ENCODE results near the gene GOLGA1.
A peak's percentile ranks its signal among the peaks of the same experiment; 100 is the strongest.

The GOLGA1 gene

GRCh38 chr9:124881138-124881743 is 59.6 kb downstream of the GOLGA1 start:
- TF ChIP-seq, protein P1, sequence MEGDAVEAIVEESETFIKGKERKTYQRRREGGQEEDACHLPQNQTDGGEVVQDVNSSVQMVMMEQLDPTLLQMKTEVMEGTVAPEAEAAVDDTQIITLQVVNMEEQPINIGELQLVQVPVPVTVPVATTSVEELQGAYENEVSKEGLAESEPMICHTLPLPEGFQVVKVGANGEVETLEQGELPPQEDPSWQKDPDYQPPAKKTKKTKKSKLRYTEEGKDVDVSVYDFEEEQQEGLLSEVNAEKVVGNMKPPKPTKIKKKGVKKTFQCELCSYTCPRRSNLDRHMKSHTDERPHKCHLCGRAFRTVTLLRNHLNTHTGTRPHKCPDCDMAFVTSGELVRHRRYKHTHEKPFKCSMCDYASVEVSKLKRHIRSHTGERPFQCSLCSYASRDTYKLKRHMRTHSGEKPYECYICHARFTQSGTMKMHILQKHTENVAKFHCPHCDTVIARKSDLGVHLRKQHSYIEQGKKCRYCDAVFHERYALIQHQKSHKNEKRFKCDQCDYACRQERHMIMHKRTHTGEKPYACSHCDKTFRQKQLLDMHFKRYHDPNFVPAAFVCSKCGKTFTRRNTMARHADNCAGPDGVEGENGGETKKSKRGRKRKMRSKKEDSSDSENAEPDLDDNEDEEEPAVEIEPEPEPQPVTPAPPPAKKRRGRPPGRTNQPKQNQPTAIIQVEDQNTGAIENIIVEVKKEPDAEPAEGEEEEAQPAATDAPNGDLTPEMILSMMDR (conservative IDR thresholded peaks at IDR 0.05), result no peak
- no peak overlapping the region for H3K27ac ChIP-seq

- no peak overlapping the region for H3K27ac ChIP-seq
- TF ChIP-seq, protein P1 (conservative IDR thresholded peaks at IDR 0.05), result no peak
These were observed 60.4 kb downstream of the GOLGA1 start for GRCh38 chr9:124880501-124880900.

GRCh38 chr9:124879226-124879625 is 61.7 kb downstream of the GOLGA1 start:
- TF ChIP-seq, protein P1 (conservative IDR thresholded peaks at IDR 0.05), result no peak
- H3K27ac ChIP-seq, result peak overlapping the region; percentile 26; the same call in 1 of the 2 replicates

DNA sequence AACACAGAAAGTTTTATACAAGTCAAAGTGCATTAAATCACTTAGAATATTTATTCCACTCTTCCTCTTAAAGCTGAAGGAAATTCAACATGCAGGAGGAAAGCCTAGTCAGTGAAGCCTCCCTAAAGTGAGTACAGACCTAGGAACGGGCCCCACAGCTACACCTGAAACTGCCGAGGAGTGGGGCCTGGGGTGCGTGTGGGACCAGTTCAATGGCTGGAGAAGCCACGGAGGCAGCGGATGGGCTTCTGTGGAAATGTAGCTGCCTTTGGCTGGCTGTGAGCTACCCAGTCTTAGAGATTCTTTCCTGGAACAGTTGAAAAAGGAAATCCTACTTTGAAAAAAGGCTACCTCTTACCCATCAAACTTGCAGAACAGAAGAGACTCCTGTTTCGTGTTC is 62.4 kb downstream of the GOLGA1 start:
- TF ChIP-seq, protein P1 (conservative IDR thresholded peaks at IDR 0.05), result no peak
- H3K27ac ChIP-seq, result peak overlapping the region; percentile 26; the same call in 1 of the 2 replicates

DNA sequence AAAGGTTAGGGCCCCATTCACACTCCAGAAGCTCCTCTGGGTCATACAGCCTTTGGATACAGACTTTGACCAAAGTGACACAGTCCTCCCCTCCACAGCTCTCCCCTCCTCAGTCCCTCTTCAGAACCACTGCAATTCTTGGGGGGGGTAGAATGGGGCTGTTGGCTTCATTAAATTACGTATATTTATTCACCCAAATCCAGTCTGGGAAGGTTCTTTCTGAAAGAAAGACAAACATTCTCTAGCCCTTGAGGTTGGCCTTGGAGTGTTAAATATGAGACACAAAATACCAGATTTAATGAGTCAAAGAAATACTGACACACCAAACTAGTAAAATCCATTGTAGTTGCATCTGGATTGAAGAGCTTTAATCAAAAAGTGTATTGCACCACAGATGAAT is 62.9 kb downstream of the GOLGA1 start:
- TF ChIP-seq, protein P1 (conservative IDR thresholded peaks at IDR 0.05), result no peak
- peak overlapping the region; percentile 26; the same call in 1 of the 2 replicates for H3K27ac ChIP-seq

GRCh38 chr9:124877021-124877782 is 63.7 kb downstream of the GOLGA1 start:
- TF ChIP-seq, protein P1 (conservative IDR thresholded peaks at IDR 0.05), result no peak
- H3K27ac ChIP-seq, result no peak overlapping the region; the same call in 1 of the 2 replicates

DNA sequence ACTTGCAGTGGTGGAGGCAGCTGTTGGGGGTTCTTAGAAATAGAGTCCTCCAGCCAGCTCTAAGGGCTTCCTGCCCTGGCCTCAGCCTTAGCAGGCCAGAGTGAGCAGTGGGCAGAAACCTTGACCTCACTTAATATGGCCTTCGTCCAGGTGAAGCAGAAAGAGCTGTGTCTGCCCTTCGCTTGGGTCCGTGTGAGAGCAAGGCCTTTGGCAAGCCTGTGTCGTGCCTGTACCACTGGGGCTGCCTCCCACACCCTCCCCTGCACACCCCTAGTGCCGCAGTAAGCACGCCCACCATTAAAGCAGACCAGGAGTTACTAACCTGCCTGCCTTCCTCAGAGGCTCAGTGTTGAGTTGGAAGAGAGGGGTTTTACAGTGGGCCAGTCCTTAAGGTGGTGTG is 65.4 kb downstream of the GOLGA1 start:
- TF ChIP-seq, protein P1 (conservative IDR thresholded peaks at IDR 0.05), result no peak
- peak overlapping the region; percentile 2; the same call in 1 of the 2 replicates for H3K27ac ChIP-seq

Data from VCaP (cell line).